Right lobe of liver (tissue), 6 donors: ENCODE data around the gene SPRED2. TPM values are rescaled to one million over a fixed set of nuclear protein-coding genes. Genes with fewer than 3 reads are reported as not detected.
A peak's percentile ranks its signal among the peaks of the same experiment; 100 is the strongest.

Source experiments
- ATAC-seq, 4 donors: fragments of 200-7000 bp; cut with Tn5 transposase; one replicate each; pipeline ENCODE4 v1.9.1; 2020; ENCODE audit warnings: mild to moderate bottlenecking in 4 of 4, moderate library complexity in 4 of 4
- DNase-seq, 3 donors: peaks; one replicate each; pipeline ENCODE4 v3.0.0-alpha.2; 2020
- H3K27ac ChIP-seq, 3 donors: fragments of 200-600 bp; one replicate each; pipeline ENCODE4 v1.8.0; 2022
- H3K27me3 ChIP-seq, 2 donors: fragments of 200-600 bp; one replicate each; pipeline ENCODE4 v1.8.0; 2022
- H3K36me3 ChIP-seq, 4 donors: fragments of 200-600 bp; sonication (generic) in 1 of 4; one replicate each; pipeline versions ENCODE4 v1.5.1 to v1.8.0; 2017 to 2022; ENCODE audit warnings: control low read depth in 1 of 4
- H3K4me1 ChIP-seq, 4 donors: fragments of 200-600 bp; sonication (generic) in 1 of 4; one replicate each; pipeline versions ENCODE4 v1.5.1 to v1.8.0; 2017 to 2022; ENCODE audit warnings: control low read depth in 1 of 4
- H3K4me3 ChIP-seq, 3 donors: fragments of 200-600 bp; one replicate each; pipeline ENCODE4 v1.8.0; 2022
- H3K9me3 ChIP-seq, 4 donors: fragments of 200-600 bp; sonication (generic) in 1 of 4; one replicate each; pipeline versions ENCODE4 v1.5.1 to v1.8.0; 2017 to 2022; ENCODE audit warnings: control low read depth in 1 of 4
- CTCF ChIP-seq, 4 donors: fragments of 200-600 bp in 3 of 4; fragments of 450-650 bp in 1 of 4; IDR thresholded peaks; one replicate each; pipeline versions ENCODE4 v1.5.1 to v1.8.0; 2016 to 2022; ENCODE audit warnings: antibody characterized with exemption in 4 of 4, mild to moderate bottlenecking in 2 of 4
- POLR2A ChIP-seq: fragments of 450-650 bp; IDR thresholded peaks from one replicate; pipeline ENCODE4 v1.6.1; 2017; ENCODE audit warnings: antibody characterized with exemption, mild to moderate bottlenecking
- WGBS: methylation state at CpG from one replicate; pipeline ENCODE4 v1.1.6; 2018; ENCODE audit warnings: low coverage, low lambda C conversion rate; ENCODE audit not compliant: insufficient coverage; ENCODE audit errors: missing lambda C conversion rate; 5-methylcytosine and 5-hydroxymethylcytosine counted together
- intact Hi-C, 2 donors: fragments of 100-400 bp; cut with DNase I; formaldehyde crosslinking; loops; one replicate each; pipeline versions ENCODE4 v1.11.2 to v1.14.1; 2022
- total RNA-seq, 6 experiments: library from RNA; depleted of rRNA in 2 of 6; stranded (reverse); fragments of >200 nt in 2 of 6; fragmentation: NEBNext Ultra II Directional in 3 of 6; extraction: Animal tissue kit (Norgen Biotek cat#: 25700) in 3 of 6; gene quantifications; one replicate each; pipeline versions ENCODE4 v1.1.0 to v1.2.4, GENCODE V29; 2016 to 2023
- donor health status: DM: no; HTN: yes; CAD: no.
- donor health status: DM: no; HTN: no; CAD: no.
- donor health status: DM: no; HTN: no; CAD: no.
- donor health status: DM: no; HTN: yes; CAD: no.
- donor health status: DM: no; HTN: yes; CAD: no.

SPRED2 gene
- total RNA-seq, 6 experiments from 2014 or later: 11.0 to 22.5 (median 15.2) TPM

- intact Hi-C loops: loop anchor here in 1 of 2 donors (10.0 kb wide), 1 partner anchor 55 kb away; the partner anchor contains the start of gene SPRED2
- H3K4me1 ChIP-seq: peaks cover 0 to 72% (median 39%) of the 10 kb centered on the region in 4 donors
- H3K36me3 ChIP-seq: no peaks in the 10 kb centered on the region
- peak in 1 of 4 donors; percentile 23 for TF ChIP-seq CTCF (IDR thresholded peaks at IDR 0.05)
- TF ChIP-seq POLR2A: no peak
- DNase-seq: no peak
- WGBS: 59% methylated on average over 3 of the region's 3 CpGs
- peak in 3 of 4 donors; percentile 5 to 55 (median 25) for ATAC-seq
- H3K27ac ChIP-seq: peak overlapping the region in 1 of 3 donors; percentile 25
- no peaks in the 10 kb centered on the region for H3K27me3 ChIP-seq
- no peaks in the 10 kb centered on the region for H3K9me3 ChIP-seq
- no peak overlapping the region for H3K4me3 ChIP-seq
Observed at GRCh38 chr2:65379721-65380171, 52.7 kb downstream of the SPRED2 start.

GRCh38 chr2:65379223-65379622, 53.2 kb downstream of the SPRED2 start:
- 100% methylated on average over 1 of the region's 2 CpGs for WGBS
- intact Hi-C loops: loop anchor here in 1 of 2 donors (10.0 kb wide), 1 partner anchor 56 kb away; the partner anchor contains the start of gene SPRED2
- H3K9me3 ChIP-seq: no peaks in the 10 kb centered on the region
- H3K27me3 ChIP-seq: no peaks in the 10 kb centered on the region
- H3K27ac ChIP-seq: peak overlapping the region in 1 of 3 donors; percentile 25
- DNase-seq (no peak), ATAC-seq (no peak)
- H3K4me1 ChIP-seq: peaks cover 0 to 72% (median 38%) of the 10 kb centered on the region in 4 donors
- no peak overlapping the region for H3K4me3 ChIP-seq
- H3K36me3 ChIP-seq: no peaks in the 10 kb centered on the region
- no peak for TF ChIP-seq CTCF (IDR thresholded peaks at IDR 0.05)
- TF ChIP-seq POLR2A: no peak

GRCh38 chr2:65378290-65378689, 54.1 kb downstream of the SPRED2 start:
- Histone ChIP-seq H3K27me3 (no peaks in the 10 kb centered on the region), H3K4me3 (no peak overlapping the region), H3K9me3 (no peaks in the 10 kb centered on the region), H3K27ac (peak overlapping the region in 2 of 3 donors; percentile 11 to 38), H3K4me1 (peaks cover 0 to 70% (median 37%) of the 10 kb centered on the region in 4 donors), H3K36me3 (no peaks in the 10 kb centered on the region)
- intact Hi-C loops: loop anchor here in 1 of 2 donors (10.0 kb wide), 1 partner anchor 57 kb away; the partner anchor contains the start of gene SPRED2
- ATAC-seq (no peak), DNase-seq (no peak)
- 88% methylated on average over 4 of the region's 4 CpGs for WGBS
- TF ChIP-seq CTCF (IDR thresholded peaks at IDR 0.05) (no peak), POLR2A (no peak)

GRCh38 chr2:65377556-65378192, 54.7 kb downstream of the SPRED2 start:
- H3K27ac ChIP-seq: peak overlapping the region in 2 of 3 donors; percentile 11 to 38
- intact Hi-C loops: loop anchor here in 1 of 2 donors (10.0 kb wide), 1 partner anchor 57 kb away; the partner anchor contains the start of gene SPRED2
- H3K27me3 ChIP-seq: no peaks in the 10 kb centered on the region
- H3K4me1 ChIP-seq: peaks cover 0 to 70% (median 36%) of the 10 kb centered on the region in 4 donors
- no peak overlapping the region for H3K4me3 ChIP-seq
- 68% methylated on average over 4 of the region's 5 CpGs for WGBS
- H3K36me3 ChIP-seq: no peaks in the 10 kb centered on the region
- ATAC-seq (peak in 3 of 4 donors; percentile 30 to 64 (median 55)), DNase-seq (peak in 1 of 3 donors; percentile 35)
- TF ChIP-seq POLR2A: no peak
- no peak for TF ChIP-seq CTCF (IDR thresholded peaks at IDR 0.05)
- no peaks in the 10 kb centered on the region for H3K9me3 ChIP-seq
